GM19023 (cell line): ENCODE data around the gene ANGPTL1.
"Not testable (repeated sequence)": the region's sequence is repeated elsewhere in the genome, so short reads cannot be mapped to it uniquely, and the experiment has no call there.

ENCODE experiments used
- ATAC-seq: cut with Tn5 transposase; IDR thresholded peaks from one replicate; pipeline ENCODE4 v1.9.1; 2021; ENCODE audit warnings: mild to moderate bottlenecking, moderate library complexity; ENCODE audit not compliant: unreplicated experiment

The ANGPTL1 gene

GRCh38 chr1:178868706-178869105 is 2.2 kb downstream of the ANGPTL1 start:
- no peak for ATAC-seq

- no peak for ATAC-seq
Measured at GRCh38 chr1:178867670-178868069, 3.2 kb downstream of the ANGPTL1 start.

- ATAC-seq: no peak
Measured at GRCh38 chr1:178864326-178864725, 6.6 kb downstream of the ANGPTL1 start.

- no peak for ATAC-seq
Measured at GRCh38 chr1:178862864-178863263, 8.0 kb downstream of the ANGPTL1 start.

- ATAC-seq: no peak
Measured at GRCh38 chr1:178862416-178862815, 8.5 kb downstream of the ANGPTL1 start.

GRCh38 chr1:178857126-178857525 is 13.8 kb downstream of the ANGPTL1 start:
- no peak for ATAC-seq

- no peak for ATAC-seq
Measured at GRCh38 chr1:178849918-178850317, 21.0 kb downstream of the ANGPTL1 start.

- not testable (repeated sequence) for ATAC-seq
Measured at GRCh38 chr1:178847919-178848318, 23.0 kb downstream of the ANGPTL1 start.

GRCh38 chr1:178847396-178847849 is 23.5 kb downstream of the ANGPTL1 start:
- no peak for ATAC-seq

- no peak for ATAC-seq
Measured at GRCh38 chr1:178846306-178846705, 24.6 kb downstream of the ANGPTL1 start.

GRCh38 chr1:178844436-178844835 is 26.4 kb downstream of the ANGPTL1 start:
- ATAC-seq: no peak

GRCh38 chr1:178825167-178825566 is 45.7 kb downstream of the ANGPTL1 start:
- no peak for ATAC-seq

- no peak for ATAC-seq
Measured at GRCh38 chr1:178821134-178821866, 49.6 kb downstream of the ANGPTL1 start.

GRCh38 chr1:178819123-178819522 is 51.8 kb downstream of the ANGPTL1 start:
- ATAC-seq: no peak

GRCh38 chr1:178818416-178818815 is 52.5 kb downstream of the ANGPTL1 start:
- ATAC-seq: no peak

GRCh38 chr1:178810585-178810984 is 60.3 kb downstream of the ANGPTL1 start:
- ATAC-seq: no peak

- ATAC-seq: no peak
Measured at GRCh38 chr1:178808529-178808928, 62.3 kb downstream of the ANGPTL1 start.

- no peak for ATAC-seq
Measured at GRCh38 chr1:178806665-178807300, 64.1 kb downstream of the ANGPTL1 start.

GRCh38 chr1:178802873-178803272 is 68.0 kb downstream of the ANGPTL1 start:
- ATAC-seq: no peak
